HG03108 (cell line): ENCODE results near the gene TXN2.
A peak's percentile ranks its signal among the peaks of the same experiment; 100 is the strongest.

Experiments used
- ATAC-seq: cut with Tn5 transposase; IDR thresholded peaks from one replicate; pipeline ENCODE4 v1.9.1; 2021; ENCODE audit warnings: moderate library complexity; ENCODE audit not compliant: unreplicated experiment

Gene TXN2

DNA sequence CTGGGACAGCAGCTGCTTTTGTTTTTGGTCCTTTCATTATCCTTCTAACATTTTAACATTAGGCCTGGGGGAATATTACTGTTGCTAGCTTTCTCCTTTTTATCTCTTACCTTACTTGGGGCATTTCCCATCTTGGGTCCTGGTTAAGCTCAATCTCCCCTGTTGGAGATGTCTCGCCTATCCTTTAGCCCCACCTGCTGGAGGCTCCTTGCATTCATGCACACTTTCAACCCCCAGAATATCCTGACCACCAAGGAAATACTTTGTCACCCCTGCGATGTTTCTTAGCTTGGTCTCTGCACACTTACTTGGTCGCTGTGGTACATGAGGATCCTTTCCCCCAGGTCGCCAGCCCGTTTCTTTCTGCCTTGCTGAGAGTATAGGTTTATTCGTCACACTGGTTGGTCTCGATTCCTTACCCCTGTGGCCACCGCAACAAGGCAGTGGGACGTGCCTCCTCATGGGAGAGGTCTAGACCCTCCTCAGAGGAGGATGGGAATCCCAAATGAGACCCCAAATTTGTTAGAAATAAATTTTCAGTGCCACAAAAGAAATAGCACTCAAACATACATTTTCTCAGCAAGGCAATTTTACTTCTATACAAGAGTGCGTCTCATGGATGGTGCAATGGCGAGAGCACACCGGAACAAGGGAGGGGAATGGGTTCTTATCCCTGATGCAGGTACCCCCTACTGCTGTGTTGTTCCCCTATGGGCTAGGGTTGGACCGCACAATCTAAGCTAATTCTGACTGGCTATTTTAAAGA is 5.4 kb upstream of the TXN2 start:
- ATAC-seq = no peak

DNA sequence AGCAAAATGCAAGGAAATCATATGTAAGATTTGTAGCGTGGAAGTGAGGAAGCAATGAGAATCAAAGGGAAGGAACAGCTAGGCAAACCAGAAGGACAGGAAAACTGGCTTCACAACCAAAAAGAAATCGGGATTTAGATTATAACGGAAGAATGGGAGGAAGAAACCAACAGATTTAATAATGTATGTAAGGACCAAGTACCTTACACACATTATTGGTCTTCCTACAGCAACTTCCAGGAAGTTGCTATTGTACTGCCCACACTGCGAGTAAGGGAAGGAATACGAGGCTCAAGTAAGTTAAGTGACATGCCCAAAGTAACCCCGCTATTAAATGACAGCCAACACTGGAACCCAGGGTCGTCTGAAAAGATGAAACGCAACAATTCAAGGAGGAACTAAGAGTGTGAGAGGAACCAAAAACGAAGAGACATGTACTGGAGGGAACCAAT is 473 bp downstream of the TXN2 start:
- peak; percentile 15 for ATAC-seq

DNA sequence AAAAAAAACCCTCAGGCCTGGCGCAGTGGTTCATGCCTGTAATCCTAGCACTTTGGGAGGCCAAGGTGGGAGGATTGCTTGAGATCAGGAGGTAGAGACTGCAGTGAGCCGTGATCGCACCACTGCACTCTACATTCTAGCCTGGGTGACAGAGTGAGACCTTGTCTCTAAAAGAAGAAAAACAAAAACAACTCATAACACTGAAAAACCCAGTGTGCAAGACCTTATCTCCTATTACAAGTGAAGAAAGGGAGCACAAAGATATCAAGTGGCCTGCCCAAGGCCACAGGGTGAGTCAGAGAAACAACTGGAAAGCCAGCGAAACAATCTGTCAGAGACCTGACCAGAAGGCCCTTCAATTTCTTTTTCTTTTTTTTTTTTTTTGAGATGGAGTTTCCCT is 2.5 kb downstream of the TXN2 start:
- no peak for ATAC-seq

DNA sequence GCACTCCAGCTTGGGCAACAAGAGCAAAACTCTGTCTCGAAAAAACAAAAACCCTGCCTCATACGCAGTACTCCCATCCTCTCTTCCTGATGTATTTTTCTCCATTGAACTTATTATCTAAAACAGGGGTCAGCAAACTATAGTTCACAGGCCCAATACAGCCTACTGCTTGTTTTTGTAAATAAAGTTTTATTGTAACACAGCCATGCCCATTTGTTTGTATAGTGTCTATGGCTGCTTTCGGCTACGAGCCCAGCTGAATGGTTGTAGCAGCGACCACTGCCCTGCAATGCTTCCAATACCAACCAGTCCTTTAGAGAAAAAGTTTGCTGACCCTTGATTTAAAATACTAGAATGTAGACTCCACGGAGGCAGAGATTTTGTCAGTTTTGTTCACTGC is 6.1 kb downstream of the TXN2 start:
- no peak for ATAC-seq

DNA sequence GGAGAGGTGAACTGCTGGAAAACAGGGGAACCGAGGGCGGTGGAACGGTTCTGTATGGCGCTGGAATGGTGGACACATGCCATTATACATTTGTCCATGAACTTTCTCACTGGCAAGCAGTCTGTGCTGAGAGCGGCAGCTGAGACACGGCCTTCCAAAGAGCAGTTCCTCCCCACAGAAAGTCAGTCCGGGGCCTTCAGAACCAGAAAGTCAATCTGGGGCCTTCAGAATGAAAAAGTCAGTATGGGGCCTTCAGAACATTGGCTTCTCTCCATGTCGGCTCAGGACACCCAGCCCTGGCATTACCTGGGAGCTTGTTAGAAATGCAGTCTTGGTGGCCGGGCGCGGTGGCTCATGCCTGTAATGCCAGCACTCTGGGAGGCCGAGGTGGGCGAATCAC is 8.8 kb downstream of the TXN2 start:
- no peak for ATAC-seq

DNA sequence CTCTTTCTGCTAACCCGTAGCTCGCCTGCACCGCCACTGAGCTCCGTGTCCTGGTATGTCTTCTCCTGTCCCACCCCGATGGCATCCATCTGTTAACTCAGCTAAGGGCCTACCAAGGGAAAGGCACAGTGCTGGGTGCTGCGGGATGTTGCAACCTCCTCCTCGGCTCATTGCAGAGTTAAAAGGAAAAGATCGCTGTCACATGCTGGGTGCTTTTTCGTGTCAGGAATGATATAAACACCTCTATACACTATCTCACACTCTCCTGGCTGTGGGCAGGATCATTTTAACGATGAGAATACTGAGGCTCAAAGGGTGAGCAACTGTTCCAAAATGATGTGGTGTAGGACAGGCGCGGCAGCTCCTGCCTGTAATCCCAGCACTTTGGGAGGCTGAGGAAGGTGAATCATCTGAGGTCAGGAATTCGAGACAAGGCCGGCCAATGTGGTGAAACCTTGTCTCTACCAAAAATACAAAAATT is 10.1 kb downstream of the TXN2 start:
- ATAC-seq = no peak

DNA sequence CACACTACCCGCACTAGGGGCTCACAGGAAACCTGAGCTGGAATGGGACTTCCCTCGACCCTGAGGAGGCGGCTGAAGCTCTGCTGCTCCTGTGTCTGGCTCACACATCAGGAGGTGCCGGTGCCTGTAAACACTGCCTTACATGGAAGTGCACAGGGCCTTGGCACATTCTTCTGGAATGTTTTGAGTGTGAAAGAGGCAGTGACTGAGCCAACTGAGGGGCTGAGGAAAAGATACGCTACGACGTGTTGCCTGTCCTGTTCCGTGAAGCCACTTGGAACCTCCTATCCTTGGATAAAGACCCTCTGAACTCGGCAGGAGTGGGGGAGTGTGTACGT is 10.5 kb downstream of the TXN2 start:
- ATAC-seq = no peak

DNA sequence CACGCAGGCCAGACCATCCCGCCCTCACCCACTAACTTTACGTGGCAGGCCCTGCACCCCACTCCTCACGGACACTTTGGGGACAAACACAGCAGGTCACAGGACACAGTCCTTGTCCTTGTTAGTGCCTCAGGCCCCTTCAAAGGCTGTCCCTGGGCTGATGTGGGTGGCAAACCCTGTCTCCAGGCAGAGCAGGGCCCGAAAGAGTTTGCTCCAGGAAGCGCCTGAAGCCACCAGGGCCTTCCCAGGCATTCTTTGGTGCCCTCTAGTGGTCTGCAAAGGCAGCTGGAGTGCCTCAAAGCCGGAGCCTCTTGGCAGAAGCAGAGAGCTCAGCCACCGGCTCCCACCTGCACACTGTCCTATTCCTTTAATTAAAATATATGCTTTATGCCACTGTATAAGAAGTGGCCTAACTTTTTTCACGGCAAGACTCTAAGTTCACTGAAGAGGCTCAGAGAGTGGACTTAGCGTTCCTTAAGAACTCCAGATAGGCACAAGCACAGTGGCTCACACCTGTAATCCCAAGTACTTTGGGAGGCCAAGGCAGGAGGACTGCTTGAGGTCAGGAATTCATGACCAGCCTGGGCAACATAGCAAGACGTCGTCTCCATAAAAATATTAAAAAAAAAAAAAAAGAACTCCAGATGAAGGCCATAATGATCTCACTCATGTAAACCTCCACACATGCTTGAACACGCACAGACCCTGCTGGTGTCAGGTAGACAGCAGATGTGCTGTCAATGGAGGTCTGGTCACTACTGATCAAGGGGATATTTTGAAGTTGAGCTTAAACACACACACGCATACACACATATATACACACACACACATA is 11.1 kb downstream of the TXN2 start:
- ATAC-seq = no peak

DNA sequence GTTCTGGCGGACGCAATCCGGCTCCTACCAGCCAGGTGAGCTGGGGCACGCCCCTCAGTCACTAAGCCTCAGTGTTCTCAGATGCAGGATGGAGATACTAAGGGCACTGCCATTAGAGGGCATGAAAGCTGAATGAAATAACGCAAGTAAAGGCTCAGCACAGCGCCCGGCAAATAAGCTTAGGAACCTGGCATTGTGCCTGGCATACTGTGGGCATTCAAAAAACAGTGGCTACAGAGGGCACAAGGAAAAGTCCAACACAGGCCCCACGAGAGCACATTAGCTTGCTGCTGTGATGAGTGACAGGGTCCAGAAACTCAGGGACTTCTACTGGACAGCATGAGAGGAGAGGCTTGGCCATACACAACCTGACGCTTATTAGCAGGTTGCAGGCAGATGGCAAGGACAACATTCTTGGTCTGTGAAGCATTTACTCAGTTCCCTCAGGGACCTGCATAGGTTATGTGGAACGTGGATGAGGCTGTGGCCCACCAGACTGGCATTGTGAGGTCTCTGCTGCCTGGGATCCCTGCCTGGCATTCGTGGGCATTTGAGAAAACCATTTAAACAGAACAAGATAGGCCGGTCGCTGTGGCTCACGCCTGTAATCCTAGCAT is 12.2 kb downstream of the TXN2 start:
- no peak for ATAC-seq

DNA sequence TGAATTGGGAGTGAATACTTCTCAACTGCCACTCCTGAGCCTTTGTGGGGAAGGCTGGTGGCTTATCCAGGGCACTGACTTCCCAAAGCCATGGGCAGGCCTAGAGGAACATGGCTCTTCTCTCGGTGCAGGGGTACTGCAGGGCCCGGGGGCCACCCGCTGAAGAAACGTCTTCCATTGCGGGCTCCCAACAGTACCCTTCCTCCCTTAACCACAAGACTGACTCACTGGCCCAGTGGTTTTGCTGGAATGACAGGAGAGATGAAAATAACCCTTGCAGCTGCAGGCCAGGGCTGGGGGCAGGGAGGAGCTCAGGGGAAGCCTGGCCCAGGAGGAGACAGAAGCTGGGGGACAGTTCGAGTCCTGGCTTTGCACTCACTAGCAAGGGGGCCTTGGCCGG is 13.5 kb downstream of the TXN2 start:
- ATAC-seq = no peak

DNA sequence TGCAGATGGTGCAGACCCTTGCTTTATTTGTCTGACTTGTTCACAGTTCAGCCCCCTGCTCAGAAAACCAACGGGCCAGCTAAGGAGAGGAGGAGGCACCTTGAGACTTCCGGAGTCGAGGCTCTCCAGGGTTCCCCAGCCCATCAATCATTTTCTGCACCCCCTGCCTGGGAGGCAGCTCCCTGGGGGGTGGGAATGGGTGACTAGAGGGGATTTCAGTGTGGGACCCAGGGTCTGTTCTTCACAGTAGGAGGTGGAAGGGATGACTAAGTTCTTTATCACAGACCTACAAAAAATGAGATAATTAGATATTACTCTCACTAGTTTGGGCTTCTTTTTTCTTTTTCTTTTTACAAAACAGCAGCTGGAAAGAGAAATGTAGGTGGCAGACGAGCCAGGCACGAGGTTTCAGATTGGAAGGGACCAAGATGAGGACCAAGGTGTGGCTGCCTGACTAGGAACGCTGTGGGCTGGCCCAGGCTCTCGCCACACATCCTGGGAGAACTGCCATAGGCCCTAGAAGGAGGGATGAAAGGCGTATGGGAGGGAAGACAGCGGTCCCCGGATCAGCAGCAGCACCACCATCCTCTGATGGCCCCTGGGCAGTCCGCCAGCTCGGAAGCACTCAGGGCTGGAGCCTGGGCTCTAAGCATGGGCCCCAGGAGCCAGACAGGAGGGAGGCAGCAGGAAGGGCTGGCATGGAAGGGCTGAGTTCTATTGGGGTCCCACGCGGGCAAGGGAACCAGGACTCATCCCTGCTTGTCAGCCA is 14.2 kb downstream of the TXN2 start:
- ATAC-seq = no peak

DNA sequence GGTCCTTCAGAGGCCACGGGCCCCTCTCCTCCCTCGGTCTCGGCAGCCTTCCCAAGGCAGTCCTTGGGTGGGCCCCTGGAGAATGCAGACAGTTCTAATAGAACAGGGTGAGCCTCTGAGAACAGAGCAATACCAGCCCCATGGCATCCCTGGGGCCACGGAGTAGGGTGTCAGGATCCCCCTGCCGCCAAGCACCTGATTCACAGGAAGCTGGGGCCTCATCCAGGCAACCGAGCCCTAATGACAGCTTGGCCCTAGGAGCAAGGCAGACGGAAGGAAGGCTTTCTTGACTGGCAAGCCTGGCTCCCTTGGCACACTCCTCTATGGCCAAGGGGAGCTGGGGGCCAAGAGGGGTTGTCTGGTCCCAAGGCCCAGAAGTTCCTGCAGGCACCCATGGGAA is 15.2 kb downstream of the TXN2 start:
- ATAC-seq = no peak

DNA sequence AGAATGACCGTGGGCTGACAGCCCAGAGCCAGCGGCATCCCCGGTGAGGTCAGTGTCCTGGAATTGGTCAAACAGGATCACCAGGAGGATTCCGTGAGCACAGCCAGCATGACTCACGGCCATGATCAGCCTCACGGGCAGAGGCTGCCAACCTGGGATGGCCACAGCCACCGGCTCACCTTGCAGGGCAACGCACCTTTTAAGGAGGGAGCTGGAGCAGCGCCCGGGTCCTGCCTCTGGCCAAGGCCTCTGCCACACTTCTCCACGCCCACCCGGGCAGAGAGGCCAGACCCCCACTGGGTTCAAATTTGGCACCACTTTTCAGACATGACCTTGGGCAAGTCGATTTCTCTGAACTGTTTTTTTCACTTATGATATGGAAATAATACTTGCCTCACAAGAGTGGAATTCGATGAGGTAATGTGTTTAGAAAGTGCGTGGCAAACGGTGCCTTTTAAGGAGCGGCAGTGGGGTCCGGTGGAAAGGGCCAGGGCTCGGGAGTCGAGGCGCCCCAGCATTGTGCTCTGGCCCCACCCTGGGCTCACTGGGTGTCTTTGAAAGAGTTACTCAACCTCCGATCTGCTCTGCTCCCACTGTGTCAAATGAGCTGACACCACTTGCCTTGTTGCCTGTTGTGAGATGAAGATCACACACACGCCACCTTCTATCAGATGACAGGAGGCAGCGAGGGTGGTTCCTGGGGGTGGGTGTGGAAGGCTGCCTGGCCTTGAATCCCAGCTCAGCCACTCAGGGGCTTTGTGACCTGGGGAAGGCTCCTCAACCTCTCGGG is 16.0 kb downstream of the TXN2 start:
- no peak for ATAC-seq

DNA sequence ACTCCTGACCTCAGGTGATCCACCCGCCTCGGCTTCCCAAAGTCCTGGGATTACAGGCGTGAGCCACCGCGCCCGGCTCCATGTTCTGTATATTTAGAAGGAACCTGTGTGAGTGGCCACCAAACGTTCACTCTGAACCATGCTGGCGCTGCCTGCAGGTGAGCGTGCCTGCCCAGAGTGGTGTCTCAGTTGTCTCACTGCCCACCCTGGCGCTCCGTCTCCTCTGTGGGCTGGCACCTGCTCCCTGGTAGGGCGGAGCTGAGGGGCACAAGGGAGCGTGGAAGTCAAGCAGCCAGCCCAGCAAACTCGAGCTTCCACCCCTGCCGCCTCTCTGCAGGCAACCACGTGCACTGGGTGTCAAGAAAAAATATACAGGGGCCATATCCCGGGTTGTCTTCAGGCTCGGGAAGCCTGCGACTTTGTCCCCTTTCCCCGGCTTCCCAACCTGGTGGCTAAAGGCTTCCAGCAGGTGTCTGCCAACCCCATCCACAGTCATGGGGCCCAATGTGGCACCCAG is 16.7 kb downstream of the TXN2 start:
- ATAC-seq = no peak

DNA sequence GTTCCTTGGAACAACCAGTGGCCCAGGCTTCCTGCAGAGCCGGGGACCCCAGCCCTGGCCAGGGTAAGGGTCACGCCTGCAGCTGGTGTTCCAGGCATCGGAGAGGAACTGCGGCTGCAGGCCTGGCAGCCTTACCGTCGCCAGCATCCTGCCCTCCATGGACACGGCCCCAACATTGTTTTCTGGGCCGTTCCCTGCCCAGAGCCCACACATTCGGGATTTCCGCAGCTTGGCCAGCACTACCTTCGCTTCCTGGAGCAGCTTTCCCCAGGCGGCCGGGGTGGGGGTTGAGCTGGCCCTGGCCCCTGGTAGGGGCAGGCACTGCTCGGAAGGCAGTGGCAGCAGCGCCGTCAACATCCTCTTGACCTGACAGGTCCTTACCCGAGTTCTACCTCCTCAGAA is 17.7 kb downstream of the TXN2 start:
- no peak for ATAC-seq

DNA sequence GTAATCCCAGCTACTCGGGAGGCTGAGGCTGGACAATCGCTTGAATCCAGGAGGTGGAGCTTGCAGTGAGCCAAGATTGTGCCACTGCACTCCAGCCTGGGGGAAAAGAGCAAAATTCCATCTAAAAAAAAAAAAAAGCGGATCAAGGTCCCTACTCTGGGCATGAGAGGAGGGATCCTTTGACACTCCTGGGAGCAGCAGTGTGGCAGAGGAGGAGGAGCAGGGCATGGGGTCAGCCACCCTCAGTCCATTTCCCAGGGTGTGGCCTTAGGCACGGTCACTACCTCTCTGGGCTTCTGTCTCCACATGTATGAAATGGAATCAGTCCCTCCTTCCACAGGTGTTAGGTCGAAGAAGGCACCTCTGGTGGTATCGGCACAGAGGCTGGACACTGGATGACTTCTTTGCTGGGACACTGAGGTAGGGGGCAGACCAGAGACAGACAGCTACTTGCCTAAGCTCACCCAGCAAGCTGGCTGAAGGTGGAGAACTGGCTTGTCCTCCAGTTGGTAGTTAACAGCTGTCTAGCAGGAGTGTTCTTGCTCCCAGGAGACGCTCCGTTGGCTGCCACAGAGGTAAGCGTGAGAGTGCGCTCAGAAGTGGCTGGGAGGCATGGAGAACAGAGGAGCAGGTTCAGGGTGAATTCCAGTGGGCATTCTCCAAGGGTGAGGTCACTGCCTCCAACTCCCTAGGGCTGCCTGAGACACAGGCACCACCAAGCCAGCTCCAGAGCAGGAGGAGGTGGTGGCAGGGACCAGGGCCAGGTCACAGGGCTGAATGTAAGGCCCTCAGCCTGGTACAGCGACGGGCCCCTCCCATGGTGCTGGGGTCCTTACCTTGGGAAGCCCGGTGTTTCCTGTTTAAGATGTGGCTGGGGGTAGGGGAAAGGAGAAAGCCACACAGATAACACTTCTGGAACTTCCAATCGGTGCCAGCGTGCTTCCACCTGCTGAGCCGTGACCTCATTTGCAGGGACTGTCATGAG is 19.5 kb downstream of the TXN2 start:
- no peak for ATAC-seq

DNA sequence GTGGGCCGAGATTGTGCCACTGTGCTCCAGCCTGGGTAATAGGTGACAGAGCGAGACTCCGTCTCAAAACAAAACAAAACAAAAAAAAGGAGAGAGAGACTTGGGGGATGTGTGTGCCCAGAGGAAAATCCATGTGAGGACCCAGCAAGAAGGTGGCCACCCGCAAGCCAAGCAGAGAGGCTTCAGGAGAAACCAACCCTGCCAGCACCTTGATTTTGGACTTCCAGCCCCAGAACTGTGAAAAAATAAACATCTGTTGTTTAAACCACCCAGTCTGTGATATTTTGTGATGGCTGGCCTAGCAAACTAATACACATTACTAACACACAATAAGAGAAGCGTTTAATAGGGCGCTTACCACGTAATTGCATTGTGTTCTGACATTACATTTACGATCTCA is 21.2 kb downstream of the TXN2 start:
- ATAC-seq = no peak

DNA sequence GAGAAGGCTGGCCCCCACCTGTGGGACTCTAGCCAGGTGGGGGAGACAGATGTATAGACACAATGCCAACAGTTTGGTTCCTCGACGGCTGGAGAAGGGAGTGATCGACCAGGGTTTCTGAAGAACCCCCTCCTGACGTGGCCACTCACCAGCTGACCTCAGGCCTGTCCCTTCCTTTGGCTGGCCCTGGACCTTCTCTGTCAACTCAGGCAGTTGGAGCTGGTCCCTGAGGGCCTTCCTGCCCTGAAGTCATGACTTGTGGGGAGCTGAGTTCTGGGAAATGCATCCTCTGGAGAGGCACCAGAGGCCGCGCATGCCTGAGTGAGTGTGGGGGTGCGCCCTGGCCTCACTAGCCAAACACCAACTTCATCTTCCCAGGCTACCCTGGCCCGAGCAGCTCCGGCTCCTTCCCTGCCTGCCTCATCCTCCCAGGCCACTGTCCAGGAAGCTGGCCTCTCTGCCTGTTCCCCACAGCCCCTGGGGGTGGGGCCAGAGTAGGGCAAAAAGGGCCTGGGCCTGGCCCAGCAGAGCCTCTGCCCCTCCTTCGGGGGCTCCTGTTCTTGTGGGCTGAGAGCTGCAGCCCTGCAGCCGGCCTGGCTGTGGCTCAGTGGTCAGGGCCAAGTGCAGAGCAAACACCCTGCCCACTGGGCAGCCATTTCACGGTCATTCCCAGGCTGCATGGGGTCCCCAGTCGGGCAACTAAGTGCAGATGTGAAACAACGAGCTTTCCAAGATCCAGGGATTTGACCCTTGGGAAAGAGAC is 23.6 kb downstream of the TXN2 start:
- no peak for ATAC-seq
